A673 (cell line): ENCODE measurements around the gene KDM3A. TPM values are rescaled to one million over a fixed set of nuclear protein-coding genes. Genes with fewer than 3 reads are reported as not detected.
A peak's percentile ranks its signal among the peaks of the same experiment; 100 is the strongest.

ENCODE experiments used
- BruUV-seq: library from RNA; stranded (reverse); fragments of 400-500 nt; replicated peaks from 2 replicates; lab custom pipeline; 2021; lab: Mats Ljungman, UMichigan
- CTCF ChIA-PET: fragments of 300-600 bp; sonication (Branson Sonifier 250); formaldehyde crosslinking; loops from one replicate; lab custom pipeline; 2022; ENCODE audit warnings: antibody characterized with exemption; lab: Charles Lee
- POLR2A ChIA-PET: fragments of 300-600 bp; sonication (Branson Sonifier 250); formaldehyde crosslinking; loops from one replicate; lab custom pipeline; 2022; ENCODE audit warnings: antibody characterized with exemption; ENCODE audit not compliant: low non-redundant PET; lab: Charles Lee
- DNase-seq: peaks from one replicate; pipeline ENCODE4 v3.0.0-alpha.2; 2015; ENCODE audit warnings: low spot score
- H3K27ac ChIP-seq: fragments of 200-600 bp; sonication (generic); 2 replicates; pipeline ENCODE4 v1.5.1; 2016; ENCODE audit warnings: mixed run types, low read depth, mild to moderate bottlenecking, mixed read lengths, antibody characterized with exemption, low read length; ENCODE audit not compliant: poor library complexity, severe bottlenecking
- H3K27me3 ChIP-seq: fragments of 200-600 bp; sonication (generic); replicated peaks from 2 replicates; pipeline ENCODE4 v1.6.1; 2017; ENCODE audit warnings: mixed run types, low read depth, mild to moderate bottlenecking, mixed read lengths, antibody characterized with exemption, low read length; ENCODE audit not compliant: insufficient read depth, poor library complexity
- H3K36me3 ChIP-seq: fragments of 200-600 bp; sonication (generic); 2 replicates; pipeline ENCODE4 v1.6.1; 2016; ENCODE audit warnings: mixed run types, mild to moderate bottlenecking, mixed read lengths, antibody characterized with exemption, low read length; ENCODE audit not compliant: insufficient read depth, poor library complexity, severe bottlenecking
- H3K4me1 ChIP-seq: fragments of 200-600 bp; sonication (generic); 2 replicates; pipeline ENCODE4 v1.6.1; 2017; ENCODE audit warnings: mixed run types, mild to moderate bottlenecking, mixed read lengths, antibody characterized with exemption, low read length; ENCODE audit not compliant: insufficient read depth, poor library complexity, severe bottlenecking
- H3K4me3 ChIP-seq: fragments of 200-600 bp; sonication (generic); 2 replicates; pipeline ENCODE4 v1.5.1; 2016; ENCODE audit warnings: low read depth, mixed run types, mild to moderate bottlenecking, mixed read lengths, low read length; ENCODE audit not compliant: poor library complexity, severe bottlenecking
- H3K9me3 ChIP-seq: fragments of 200-600 bp; sonication (generic); 2 replicates; pipeline ENCODE4 v1.6.1; 2016; ENCODE audit warnings: mixed run types, low read depth, mild to moderate bottlenecking, mixed read lengths, antibody characterized with exemption, low read length; ENCODE audit not compliant: poor library complexity, severe bottlenecking
- EZH2 ChIP-seq: fragments of 200-600 bp; sonication (generic); IDR thresholded peaks from 2 replicates; pipeline ENCODE4 v1.6.1; 2017; ENCODE audit warnings: borderline replicate concordance, low read depth, mild to moderate bottlenecking, mixed read lengths, antibody characterized with exemption, low read length; ENCODE audit not compliant: poor library complexity, severe bottlenecking
- intact Hi-C: fragments of 100-400 bp; cut with micrococcal nuclease; formaldehyde crosslinking; loops from one replicate; pipeline ENCODE4 v1.10.0; 2022; ENCODE audit not compliant: unreplicated experiment
- total RNA-seq: library from RNA; stranded (reverse); gene quantifications from 2 replicates; pipeline ENCODE4 v1.2.3, GENCODE V29; 2021
- TF ChIP-seq, protein P1 (sequence below): fragments of 300-800, 200-600 bp; sonication (generic); conservative IDR thresholded peaks from 2 replicates; pipeline ENCODE4 v1.5.1; 2017; ENCODE audit warnings: low read depth, mild to moderate bottlenecking, antibody characterized with exemption, low read length, moderate library complexity, mixed read lengths

KDM3A gene
- total RNA-seq, 1 experiment from 2014 or later: 40.7 TPM

DNA sequence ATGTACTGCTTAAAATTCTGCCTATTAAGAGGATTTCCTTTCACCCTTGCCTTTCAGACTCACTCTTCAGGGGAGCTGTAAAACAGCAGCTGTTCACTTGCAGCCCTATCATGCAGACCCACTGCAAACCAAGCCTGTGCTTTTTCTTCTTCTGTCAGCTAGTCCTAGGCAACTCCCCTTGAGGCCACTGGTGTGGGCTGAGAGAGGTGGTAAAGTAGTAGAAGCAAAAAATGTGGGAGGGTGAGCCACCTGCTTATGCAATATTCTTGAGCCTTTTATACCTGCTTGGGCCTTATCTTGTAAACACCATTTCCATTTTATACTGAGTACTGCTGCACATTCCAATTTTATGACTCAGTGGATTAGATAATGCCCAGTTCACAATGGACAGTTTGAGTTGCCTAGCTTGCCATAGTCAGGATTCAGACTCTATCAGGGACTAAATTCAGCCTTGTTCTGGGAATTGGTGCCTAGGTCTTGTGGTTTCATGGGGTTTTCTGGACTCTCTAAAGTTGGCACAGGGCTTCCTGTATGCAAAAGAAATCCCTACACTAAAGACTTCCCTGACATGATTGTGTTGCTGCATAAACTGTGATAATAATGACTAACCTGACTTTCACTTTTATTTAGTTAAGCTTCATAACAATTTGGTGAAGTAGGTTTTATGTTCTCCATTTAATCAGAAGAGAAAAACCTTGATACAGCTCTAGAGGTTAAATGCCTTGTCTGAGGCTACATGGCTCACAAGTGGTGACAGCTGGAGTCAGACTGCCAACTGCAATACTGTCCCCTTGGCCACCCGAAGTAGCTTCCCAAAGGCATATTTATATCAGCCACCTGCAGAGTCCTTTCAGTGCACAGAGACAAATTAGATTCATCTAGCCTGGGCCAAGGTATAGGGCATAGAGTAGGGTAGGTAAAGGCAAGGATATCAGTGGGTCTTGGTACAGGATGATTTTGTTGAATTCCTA, 47.4 kb upstream of the KDM3A start:
- peak; percentile 44 for DNase-seq
- Histone ChIP-seq H3K4me3 (no peak overlapping the region), H3K27me3 (no peaks in the 10 kb centered on the region), H3K36me3 (no peaks in the 10 kb centered on the region), H3K4me1 (peaks cover 10% of the 10 kb centered on the region), H3K9me3 (no peaks in the 10 kb centered on the region), H3K27ac (no peak overlapping the region)
- CTCF ChIA-PET: no interaction called here
- POLR2A ChIA-PET: no interaction called here
- TF ChIP-seq, protein P1, sequence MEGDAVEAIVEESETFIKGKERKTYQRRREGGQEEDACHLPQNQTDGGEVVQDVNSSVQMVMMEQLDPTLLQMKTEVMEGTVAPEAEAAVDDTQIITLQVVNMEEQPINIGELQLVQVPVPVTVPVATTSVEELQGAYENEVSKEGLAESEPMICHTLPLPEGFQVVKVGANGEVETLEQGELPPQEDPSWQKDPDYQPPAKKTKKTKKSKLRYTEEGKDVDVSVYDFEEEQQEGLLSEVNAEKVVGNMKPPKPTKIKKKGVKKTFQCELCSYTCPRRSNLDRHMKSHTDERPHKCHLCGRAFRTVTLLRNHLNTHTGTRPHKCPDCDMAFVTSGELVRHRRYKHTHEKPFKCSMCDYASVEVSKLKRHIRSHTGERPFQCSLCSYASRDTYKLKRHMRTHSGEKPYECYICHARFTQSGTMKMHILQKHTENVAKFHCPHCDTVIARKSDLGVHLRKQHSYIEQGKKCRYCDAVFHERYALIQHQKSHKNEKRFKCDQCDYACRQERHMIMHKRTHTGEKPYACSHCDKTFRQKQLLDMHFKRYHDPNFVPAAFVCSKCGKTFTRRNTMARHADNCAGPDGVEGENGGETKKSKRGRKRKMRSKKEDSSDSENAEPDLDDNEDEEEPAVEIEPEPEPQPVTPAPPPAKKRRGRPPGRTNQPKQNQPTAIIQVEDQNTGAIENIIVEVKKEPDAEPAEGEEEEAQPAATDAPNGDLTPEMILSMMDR: no peak
- TF ChIP-seq EZH2: no peak
- intact Hi-C loops: loop anchor here (10.0 kb wide), 1 partner anchor 411 kb away; no protein-coding TSS in a partner anchor
- BruUV-seq: no TSS peak

DNA sequence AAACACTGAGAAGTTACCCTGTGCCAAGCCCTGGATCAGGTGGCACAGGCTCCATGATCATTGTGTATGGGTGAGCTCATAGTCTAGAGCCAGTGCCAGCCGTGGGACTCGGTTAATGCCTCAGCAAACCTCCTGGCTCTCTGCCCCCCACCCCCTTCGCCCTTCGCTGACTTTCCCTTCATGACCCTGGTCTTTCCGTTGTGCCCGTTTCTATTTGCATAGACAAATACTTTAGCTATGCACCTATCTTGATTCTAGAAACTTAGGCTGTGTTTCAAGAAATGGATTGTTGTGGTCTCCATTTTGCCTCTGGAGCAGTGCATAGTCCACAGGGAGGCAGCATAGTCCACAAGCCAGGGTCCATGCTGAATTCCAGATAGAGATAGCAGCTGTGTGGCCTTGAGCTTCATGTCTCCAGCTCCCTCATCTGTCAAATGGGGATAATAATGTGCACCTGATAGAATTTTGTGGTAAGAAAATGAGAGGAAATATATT, 44.8 kb upstream of the KDM3A start:
- intact Hi-C loops: loop anchor here (10.0 kb wide), 1 partner anchor 408 kb away; no protein-coding TSS in a partner anchor
- ChIA-PET CTCF (interaction anchor here (0.5 to 1.3 kb wide), 2 partner anchors 24 to 408 kb away, joined by 3 to 4 read pairs; no protein-coding TSS in a partner anchor), POLR2A (interaction anchor here (0.6 kb wide), 1 partner anchor 178 kb away, joined by 3 read pairs; no protein-coding TSS in a partner anchor)
- Histone ChIP-seq H3K4me3 (no peak overlapping the region), H3K4me1 (peaks cover 10% of the 10 kb centered on the region), H3K36me3 (no peaks in the 10 kb centered on the region), H3K9me3 (no peaks in the 10 kb centered on the region), H3K27me3 (no peaks in the 10 kb centered on the region), H3K27ac (no peak overlapping the region)
- no peak for TF ChIP-seq EZH2
- TF ChIP-seq, protein P1: peak; percentile 72
- no TSS peak for BruUV-seq
- peak; percentile 63 for DNase-seq

DNA sequence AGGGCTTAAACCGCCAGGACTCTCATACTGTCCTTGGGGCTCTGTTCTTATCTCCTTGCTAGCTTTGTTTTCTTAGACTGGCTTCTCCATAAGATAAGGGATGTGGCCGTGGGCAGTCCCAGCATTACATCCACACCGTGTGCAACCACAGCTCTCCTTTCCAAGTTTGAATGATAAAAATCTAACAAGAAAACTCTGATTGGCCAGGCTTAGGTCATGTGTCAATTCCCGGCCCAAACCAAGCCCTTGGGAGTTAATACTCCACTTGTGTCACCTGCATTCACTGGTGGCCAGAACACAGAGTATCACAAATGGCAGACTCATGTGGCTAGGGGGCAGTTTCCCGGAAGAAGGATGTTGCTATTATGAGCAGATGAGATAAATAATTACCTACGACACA, 43.2 kb upstream of the KDM3A start:
- Histone ChIP-seq H3K27ac (no peak overlapping the region), H3K27me3 (no peaks in the 10 kb centered on the region), H3K36me3 (no peaks in the 10 kb centered on the region), H3K9me3 (no peaks in the 10 kb centered on the region), H3K4me3 (no peak overlapping the region), H3K4me1 (peaks cover 10% of the 10 kb centered on the region)
- ChIA-PET POLR2A (interaction anchor here (0.6 kb wide), 1 partner anchor 196 kb away, joined by 3 read pairs; no protein-coding TSS in a partner anchor), CTCF (interaction anchor here (0.6 kb wide), 1 partner anchor 365 kb away, joined by 4 read pairs; no protein-coding TSS in a partner anchor)
- intact Hi-C loops: loop anchor here (10.0 kb wide), 1 partner anchor 407 kb away; no protein-coding TSS in a partner anchor
- BruUV-seq: no TSS peak
- TF ChIP-seq EZH2: no peak
- TF ChIP-seq, protein P1: no peak
- DNase-seq: no peak
